HG03196 (cell line): ENCODE results near the gene DAD1.

ENCODE experiments used
- ATAC-seq: cut with Tn5 transposase; IDR thresholded peaks from one replicate; pipeline ENCODE4 v1.9.1; 2021; ENCODE audit not compliant: unreplicated experiment

The DAD1 gene

DNA sequence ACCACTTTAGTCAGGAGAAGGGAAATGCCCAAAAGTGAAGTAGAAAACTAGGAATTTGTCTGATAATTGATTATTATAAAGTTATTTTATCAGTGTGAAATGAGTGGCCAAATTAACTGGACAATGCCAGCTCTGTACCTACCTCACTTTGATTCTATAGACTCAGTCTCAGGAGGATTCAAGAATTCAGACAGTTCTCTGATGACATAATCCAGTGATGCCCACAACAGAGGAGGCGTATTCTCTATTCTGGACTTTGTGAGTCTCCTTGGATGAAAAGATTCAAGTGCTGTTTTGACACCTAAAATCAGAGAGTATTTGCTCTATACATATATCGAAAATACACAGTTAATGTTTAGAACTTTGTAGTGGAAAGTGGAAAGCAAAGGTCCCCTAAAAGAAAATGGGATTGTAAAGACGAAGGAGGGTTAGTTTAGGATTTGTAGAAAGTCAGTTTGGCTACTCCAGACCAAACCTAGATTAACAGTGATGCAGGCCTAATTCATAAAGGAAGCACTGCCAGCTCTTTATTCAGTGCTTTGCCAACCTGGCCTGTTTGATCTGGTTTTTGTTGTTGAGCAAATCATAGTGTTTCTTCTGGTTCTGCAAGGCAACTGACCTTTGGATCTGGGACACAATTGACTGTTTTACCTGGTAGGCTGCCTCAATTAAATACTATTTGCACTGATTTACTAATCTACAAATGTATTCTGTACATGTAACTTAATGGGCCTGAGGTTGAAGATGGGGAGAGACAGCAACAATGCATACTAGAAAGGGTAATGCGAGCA, 67.4 kb downstream of the DAD1 start:
- no peak for ATAC-seq

DNA sequence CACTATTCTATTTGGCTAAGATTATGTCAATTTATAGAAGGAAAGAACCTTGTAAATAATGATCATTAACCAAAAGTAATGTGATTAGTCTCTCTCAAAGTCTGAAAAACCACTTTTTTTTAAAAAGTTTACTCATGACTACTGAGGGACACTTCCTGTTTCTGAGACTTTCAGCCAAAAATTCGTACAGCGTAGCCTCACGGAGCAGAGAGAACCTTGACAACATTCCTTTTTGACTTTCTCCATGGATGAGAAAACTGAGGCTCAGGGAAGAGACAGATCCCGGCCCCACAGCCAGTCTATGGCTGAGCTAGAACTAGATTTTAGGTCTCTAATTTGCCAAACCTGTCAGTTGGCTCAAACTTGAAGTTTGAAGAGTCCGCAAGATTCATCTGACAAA, 68.2 kb downstream of the DAD1 start:
- ATAC-seq, result no peak

DNA sequence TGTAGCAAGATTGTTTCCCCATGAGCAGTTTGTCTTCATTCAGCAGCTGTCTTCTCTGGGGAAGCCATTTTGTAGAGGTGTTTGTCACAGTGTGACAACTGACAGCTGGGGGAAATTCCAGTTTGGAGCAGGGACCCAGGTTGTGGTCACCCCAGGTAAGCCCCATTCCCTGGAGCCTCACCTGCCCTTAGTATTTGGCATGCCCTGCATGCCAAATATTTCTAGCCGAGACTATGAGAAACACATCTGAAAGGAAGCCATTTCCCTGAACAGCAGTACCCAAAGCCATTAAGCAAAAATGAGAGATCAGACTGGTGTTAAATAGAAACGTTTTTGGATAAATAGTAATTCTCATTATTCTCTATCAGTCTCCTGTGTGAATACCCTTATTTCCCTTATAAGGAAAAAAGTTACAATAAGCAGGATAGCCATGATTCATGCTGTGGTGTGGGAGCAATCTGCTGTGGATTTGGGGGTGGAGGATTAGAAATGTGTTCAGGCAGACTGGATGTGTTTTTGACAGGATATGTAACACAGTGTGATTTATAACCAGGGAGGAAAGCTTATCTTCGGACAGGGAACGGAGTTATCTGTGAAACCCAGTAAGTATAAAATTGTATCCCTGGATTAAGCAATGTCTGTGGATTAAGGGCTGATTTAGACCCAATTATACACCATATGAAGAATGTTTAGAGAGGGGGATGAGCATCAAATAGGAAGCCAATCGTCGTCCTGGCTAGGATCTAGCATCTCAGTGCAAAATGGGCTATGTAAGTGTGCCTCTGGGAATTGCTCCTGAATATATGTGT, 68.9 kb downstream of the DAD1 start:
- no peak for ATAC-seq

DNA sequence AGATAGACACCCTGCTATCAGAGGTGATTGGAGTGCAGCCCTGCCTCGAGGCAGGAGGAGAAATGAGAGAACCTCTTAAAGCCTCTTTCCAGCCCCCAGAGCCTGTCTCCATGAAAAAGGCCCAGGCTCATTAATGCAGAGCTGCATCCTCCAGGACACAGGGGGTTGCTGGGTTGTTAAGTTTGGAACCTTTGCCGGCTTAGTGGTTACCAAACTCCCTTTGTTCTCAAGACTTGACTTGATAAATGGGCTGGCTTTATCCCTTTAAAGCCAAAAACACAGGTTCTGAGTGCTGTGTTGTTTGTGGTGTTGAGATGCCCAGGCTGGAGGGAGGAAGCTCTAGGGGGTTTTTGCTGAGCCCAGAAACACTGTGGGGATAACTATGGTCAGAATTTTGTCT, 71.0 kb downstream of the DAD1 start:
- ATAC-seq, result no peak

DNA sequence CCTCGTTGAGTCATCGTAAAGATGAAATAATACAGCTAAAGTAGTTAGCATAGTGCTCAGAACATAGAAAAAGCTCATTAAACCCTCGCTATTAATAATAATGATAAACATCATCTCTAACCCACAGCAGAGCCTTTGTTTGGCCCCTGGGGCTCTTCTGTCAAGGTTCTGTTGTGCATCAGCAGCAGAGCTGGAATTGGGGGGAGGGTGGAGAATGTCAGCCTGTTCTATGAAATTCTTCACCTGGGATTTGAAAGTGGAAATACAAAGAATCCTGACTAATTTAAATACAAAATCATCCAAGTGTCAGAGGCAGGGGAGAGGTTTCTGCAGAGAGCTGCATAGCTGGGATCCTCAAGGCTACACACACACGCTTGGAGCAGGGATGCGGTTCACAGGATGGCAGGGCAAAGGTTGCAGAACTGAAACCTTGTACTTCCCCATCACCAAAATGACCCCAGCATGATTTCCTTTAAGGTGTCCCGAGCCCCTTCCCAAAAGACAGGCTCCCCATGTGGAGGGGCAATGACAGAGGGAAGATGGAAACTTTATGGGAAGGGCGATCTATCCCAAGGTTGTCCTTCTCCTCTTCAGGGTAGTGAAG, 71.8 kb downstream of the DAD1 start:
- no peak for ATAC-seq

DNA sequence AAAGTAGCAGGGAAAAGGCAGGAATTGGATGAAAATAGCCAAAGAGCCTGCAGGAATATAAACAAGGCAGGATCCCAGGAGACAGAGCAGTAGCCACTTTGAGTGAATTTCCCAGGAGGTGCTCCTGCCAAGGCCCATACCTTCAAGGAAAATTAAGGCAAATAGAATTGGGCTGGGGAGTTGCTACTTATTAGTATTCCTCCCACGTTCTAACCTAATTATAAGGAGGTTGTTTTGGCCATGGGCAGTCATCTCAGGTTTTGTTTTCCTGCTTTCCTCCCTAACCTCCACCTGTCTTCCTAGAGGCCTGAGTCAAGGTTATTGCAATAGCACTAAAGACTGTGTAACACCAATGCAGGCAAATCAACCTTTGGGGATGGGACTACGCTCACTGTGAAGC, 73.1 kb downstream of the DAD1 start:
- no peak for ATAC-seq
